Activated naive CD4-positive, alpha-beta T cell (primary cell): ENCODE results near the gene PTPN14.
"Not testable (repeated sequence)": the region's sequence is repeated elsewhere in the genome, so short reads cannot be mapped to it uniquely, and the experiment has no call there.

Experiments used
- DNase-seq, 4 experiments: peaks; one replicate each; lab custom pipeline; 2025; lab: John Stamatoyannopoulos, UW

Gene PTPN14

DNA sequence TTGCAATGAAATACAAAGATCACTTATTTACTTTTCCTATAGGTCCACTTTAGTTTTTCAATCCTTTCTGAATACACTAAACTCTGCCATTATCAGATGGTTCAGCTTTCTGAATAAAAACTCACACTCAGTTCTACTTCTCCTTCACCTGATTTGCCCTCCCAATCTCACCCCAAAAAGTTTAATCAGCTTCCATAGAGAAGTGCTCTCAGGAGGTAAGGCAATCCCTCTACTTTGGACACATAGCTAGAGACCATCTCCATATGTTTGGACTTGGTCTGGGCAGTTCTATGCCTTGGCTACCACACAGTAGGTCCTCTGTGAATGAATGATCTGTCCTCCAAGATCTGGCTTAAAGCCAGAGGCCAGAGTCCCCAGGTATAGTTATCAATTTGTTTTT, 40.9 kb downstream of the PTPN14 start:
- DNase-seq = no peak

DNA sequence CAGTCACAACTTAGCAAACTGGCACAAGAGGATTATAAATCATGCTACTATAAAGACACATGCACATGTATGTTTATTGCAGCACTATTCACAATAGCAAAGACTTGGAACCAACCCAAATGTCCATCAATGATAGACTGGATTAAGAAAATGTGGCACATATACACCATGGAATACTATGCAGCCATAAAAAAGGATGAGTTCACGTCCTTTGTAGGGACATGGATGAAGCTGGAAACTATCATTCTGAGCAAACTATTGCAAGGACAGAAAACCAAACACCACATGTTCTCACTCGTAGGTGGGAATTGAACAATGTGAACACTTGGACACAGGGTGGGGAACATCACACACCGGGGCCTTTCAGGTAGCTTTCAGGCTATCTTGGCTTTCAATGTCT, 41.8 kb downstream of the PTPN14 start:
- not testable (repeated sequence) for DNase-seq

DNA sequence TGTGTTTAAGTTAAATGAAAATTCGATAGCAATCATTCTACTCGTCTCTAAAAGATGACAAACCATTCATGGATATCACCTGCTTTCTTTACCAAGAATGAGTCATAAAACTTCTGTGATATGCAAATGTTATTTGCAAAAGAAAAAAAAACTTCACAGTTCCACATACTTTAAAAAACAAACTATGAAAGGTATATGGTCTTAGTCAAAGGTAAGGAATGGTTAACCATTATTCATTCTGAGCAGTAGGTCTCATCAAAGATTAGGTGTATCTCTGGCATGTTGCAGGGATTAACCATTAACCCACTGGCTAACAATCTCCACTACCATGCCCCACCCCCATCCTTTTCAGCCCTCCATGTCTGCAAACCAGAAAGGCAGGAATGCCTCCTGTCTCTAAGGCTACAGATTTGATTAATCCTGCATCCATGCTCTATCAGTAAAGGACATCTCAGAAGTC, 44.4 kb downstream of the PTPN14 start:
- DNase-seq = no peak

DNA sequence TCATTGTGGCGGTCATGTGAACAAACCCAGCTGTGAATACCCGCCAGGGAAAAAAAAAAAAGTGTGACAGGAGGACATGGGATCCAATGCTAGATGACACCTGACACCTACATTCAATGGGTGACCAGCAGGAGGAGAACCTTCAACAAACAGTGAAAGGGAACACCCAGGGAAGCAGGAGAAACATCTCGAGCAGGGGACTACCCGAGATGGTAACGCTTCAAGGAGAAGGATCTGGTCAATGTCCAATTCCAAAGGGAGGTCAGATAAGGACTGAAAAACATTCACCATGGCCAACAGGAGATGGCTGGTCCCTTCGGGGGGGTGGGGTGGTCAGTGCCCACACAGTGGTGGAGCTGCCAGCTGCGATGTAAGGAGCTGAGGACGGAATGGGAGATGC, 46.3 kb downstream of the PTPN14 start:
- DNase-seq = no peak

GRCh38 chr1:214504330-214504729, 47.1 kb downstream of the PTPN14 start:
- DNase-seq = no peak

DNA sequence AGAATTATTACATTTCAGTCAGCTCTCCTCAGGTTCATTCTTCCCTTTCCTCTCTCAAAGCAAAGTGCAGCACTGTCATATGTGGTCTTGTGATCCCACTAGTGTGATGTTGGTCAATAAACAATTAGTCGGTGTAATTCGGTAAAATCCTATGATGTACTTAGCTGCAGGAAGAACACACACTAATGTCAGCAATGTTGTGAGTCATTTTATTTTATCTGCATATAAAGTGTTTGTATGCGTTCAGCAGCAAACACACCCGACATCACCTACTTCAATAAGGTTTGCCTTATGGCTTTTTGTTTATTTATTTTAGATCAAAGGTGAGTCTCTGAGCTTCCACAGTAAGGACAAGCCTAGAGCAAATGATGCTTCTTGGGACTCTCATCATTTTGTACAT, 47.8 kb downstream of the PTPN14 start:
- no peak for DNase-seq

- DNase-seq = no peak
Observed at GRCh38 chr1:214500340-214501055, 50.9 kb downstream of the PTPN14 start.

DNA sequence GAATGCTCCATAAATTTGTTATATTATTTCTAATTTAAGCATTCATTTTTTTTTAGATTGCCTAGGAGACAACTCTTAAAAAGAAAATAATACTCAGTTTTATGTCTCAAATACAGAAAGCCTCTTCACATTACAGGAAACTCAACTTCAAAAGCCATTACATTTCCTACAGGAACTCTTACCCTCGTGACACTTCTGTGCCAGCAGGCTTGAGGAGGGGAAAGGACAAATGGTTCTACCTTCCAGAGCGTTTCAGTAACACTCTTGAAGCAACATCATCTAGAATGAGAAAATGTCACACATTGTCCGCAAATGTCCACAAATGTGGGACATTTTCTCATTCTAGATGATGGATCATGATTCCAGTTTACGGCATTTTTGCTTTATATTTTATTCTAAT, 51.7 kb downstream of the PTPN14 start:
- no peak for DNase-seq

DNA sequence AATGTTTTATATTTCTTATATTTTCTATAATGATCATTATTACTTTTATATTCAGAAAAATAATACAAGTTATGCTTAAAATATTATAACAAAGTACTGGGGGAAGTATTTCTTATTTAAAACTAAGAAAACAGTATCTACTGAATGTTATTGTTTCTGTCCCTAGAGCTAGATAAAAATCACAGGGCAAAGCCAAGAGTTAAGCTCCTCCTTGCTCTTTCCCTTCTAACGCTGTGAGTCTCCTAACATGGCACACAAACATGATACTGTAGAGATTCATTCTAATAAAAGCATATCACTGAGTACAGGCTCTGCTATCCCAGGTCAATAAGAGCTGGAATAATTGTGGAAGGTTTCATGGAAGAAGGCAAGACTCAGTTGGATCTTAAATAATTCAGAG, 53.4 kb downstream of the PTPN14 start:
- DNase-seq = no peak

GRCh38 chr1:214496126-214496525, 55.3 kb downstream of the PTPN14 start:
- DNase-seq = no peak

- DNase-seq = no peak
Observed at GRCh38 chr1:214494706-214495105, 56.7 kb downstream of the PTPN14 start.

- not testable (repeated sequence) for DNase-seq
Observed at GRCh38 chr1:214494179-214494578, 57.2 kb downstream of the PTPN14 start.

DNA sequence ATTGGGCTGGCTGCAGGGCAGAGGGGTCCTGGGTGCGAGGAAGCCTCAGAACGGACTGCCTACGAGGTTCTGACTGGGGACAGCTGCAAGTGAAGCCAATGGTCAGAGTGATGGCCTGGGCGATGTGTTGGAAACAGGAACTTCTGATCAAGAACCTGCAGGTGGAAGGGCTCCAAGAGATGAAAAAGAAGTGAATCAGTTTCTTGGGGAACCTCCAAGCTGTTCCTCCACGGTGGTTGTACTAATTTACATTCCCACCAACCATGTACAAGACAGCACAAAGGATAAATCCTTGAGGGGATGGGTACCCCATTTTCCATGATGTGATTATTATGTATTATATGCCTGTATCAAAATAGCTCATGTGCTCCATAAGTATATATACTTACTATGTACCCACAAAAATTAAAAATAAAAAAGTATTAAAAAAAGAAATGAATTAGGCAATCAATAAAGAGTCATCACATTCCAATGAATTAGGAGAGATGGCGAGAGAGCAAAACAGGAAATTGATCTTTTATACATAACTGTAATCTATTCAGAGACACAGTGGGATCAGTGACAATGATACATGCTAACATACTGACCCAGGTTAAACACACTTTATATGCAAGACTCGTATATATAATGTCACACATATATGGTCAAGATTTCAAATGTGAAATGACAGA, 58.1 kb downstream of the PTPN14 start:
- DNase-seq = no peak

GRCh38 chr1:214492401-214493075, 58.9 kb downstream of the PTPN14 start:
- no peak for DNase-seq

GRCh38 chr1:214491468-214492146, 59.8 kb downstream of the PTPN14 start:
- DNase-seq = no peak

DNA sequence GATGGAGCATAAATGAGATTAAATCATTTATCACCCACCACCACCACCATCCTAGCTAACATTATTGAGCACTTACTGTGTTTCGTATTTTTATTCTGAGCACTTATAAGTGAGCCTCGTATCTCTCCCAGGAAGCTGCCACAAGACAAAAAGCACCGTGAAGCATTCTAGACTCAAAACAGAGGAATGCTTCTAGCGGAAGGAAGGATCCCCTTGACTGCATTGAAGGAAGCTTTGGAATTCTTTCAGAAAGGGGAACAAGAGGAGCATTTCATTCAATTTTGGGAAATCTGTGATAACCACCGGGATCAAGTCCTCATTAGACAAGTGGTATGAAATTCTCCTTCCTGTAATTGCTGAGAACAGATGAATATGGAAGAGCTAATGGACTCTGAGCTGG, 66.3 kb downstream of the PTPN14 start:
- DNase-seq = no peak

DNA sequence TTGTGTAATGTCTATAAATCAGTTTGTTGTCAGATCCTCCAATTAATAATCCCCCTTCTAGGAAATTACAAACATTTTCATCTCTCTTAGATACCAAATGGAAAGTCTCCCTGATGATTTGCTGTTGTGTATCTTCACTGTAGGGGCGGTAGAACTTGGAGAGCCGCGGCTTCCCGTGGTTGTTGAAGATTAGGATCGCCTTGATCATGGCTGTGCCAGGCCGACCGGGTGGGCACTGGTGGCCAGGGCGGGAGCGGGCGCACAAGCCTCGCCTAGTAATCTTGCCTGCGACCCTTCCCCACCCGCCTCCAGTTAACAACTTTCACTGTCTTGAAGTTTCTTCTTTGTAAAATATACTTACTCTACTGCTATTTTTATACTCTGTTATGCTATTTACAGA, 68.2 kb downstream of the PTPN14 start:
- DNase-seq = not testable (repeated sequence)

DNA sequence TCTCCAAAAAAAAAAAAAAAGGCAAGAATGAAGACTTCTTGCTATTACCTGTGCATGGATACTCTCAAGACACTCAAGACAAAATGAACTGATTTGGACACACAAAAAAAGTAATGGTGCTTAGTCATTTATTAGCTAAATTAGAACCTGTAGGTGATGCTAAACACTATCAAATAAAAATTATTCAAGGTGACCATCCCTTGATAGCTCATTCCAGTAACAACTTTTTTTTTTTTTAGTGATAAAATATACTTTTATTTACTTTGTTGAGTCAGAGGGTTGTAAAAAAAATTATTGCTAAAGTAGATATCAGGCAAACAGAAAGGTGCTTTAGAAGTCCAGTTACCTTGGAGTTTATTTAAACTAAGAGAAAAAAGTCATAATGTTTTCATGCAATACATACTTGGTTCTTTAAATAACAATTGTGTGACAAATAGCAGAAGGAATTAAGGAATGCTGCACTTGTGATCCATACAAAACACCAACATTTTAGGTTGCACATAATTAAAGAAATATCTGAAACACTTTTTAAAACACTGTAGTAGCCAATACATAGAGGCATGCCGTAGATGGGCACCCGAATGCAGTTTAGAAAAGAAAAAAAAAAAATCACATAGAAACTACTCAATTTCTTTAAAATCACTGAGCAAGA, 69.3 kb downstream of the PTPN14 start:
- not testable (repeated sequence) for DNase-seq

DNA sequence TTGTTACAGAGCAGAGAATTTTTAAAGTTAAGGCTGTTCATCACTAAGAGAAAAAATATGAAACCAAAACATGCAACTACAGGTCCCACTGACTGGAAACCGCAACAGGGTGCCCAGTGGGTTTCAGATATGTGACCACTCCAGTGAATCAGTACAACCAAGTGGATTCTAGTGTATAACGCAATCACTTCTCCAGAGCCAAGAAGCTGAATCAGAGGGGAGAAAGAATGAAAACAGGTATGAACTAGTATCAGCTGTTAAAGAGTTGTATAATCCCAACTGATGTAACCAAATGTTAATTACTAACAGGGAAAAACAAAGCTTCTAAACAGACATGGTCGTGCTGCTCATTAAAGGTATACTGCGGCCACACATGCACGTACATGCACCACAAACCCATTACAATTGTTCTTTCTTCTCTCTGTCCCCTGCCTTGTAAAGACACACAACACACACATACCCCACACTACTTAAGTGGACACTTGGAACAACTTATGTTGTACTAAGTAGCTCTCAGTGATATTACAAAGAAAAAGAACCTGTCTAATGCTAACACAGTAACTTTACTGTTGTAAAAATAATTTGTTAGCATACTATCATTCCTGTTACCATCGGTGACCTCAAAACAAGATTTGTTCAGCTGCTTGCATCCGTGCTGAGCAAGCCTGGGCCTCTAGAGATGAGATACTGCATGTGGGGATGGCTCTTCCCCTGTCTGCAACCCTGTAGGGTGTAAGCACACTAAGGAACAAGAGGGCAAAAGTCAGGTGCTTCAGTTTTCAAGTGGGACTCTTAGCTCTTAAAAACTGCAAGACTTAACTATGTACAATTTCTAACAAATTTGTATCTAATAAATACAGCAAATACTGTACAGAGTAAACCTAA, 74.2 kb downstream of the PTPN14 start:
- DNase-seq = no peak

DNA sequence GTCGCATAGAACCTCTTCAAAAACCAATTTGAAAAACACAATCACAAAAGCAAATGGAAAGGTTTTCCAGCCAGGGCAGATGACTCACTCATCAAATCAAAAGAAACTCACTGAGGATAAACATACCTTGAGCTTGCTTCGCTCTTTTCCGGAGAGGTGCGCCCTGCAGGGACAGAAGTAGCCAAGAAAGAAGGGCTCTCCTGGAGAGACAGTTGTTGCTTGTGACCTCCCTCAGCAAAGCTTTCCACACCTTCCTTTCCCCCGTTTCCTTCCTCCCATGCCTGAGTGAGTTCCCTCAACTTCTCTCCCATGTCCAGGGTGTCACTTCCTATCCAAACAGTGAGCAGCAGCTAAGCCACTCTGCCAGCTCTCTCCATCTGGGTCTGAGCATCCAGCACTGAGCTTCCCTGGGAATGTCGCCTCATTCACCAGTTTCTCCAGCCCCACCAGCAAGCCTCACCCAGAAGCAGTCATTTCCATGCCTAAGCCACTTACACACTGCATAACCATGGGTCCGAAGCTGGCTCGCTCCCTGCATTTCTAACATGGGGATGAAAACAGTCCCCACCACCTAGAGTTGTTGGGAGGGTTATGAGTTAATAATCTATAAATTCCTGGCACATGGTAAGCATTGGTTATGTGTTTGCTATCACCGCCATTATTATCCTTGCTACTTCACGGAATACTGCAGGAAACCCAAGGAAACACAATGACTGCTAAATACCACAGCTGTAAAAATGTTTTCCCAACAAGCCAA, 75.0 kb downstream of the PTPN14 start:
- no peak for DNase-seq
